ENCODE results near the gene OR5C1.
"Not testable (repeated sequence)": the region's sequence is repeated elsewhere in the genome, so short reads cannot be mapped to it uniquely, and the experiment has no call there.

The OR5C1 gene

GRCh38 chr9:122810306-122810946, 21.7 kb downstream of the OR5C1 start:
- peak; percentile 89 for DNase-seq (ENCODE audit: low spot score)

- DNase-seq (ENCODE audit: low spot score) = no peak
Observed at GRCh38 chr9:122812736-122813135, 24.0 kb downstream of the OR5C1 start.

DNA sequence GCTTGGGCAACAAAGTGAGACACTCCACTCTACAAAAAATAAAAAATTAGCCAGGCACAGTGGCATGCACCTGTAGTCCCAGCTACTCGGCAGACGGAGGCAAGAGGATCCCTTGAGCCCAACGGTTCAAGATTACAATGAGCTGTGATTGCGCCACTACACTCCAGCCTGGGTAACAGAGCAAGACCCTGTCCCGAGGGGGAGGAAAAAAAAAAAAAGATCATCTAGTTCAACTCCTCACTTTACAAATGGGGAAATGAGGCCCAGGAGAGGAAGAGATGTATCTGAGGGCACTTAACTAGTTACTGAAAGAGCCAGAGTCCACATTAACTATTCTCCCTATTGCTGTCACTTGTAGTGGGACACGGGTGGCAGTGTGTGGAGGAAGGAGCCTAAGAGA, 25.8 kb downstream of the OR5C1 start:
- DNase-seq (ENCODE audit: low spot score) = no peak

- no peak for DNase-seq (ENCODE audit: low spot score)
Observed at GRCh38 chr9:122815544-122815943, 26.8 kb downstream of the OR5C1 start.

- no peak for DNase-seq (ENCODE audit: low spot score)
Observed at GRCh38 chr9:122816163-122816867, 27.6 kb downstream of the OR5C1 start.

DNA sequence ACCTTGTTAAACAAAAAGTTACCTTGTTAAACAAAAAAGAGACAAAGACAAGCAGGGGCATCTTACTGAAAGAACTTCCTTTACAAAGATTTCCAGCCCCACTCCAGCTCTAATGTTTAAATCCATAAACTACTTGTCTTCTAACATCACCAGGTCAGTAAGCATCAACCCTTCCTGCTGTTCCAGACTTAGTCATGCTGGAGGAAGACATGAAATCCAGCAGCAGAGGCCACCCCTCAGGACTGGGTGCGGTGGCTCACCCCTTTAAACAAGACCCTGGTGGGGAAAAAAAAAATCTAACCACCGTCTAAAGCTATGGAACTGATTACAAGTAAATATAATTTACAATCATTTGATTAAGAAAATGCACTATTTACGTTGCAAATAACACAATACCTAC, 30.6 kb downstream of the OR5C1 start:
- no peak for DNase-seq (ENCODE audit: low spot score)

- DNase-seq (ENCODE audit: low spot score) = no peak
Observed at GRCh38 chr9:122819791-122820489, 31.2 kb downstream of the OR5C1 start.

DNA sequence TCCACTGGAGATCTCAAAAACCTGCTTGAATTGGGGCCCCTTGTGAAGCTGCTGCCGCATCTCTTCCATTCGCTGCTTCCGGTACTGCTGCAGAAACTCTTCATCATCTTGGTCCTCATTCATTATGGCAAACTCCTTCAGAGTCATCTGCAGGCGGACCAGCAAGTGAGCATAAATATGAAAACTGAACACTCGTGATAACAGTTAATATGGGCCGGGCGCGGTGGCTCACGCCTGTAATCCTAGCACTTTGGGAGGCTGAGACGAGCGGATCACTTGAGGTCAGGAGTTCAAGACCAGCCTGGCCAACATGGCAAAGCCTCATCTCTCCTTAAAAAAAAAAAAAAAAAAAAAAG, 31.7 kb downstream of the OR5C1 start:
- DNase-seq (ENCODE audit: low spot score) = no peak

DNA sequence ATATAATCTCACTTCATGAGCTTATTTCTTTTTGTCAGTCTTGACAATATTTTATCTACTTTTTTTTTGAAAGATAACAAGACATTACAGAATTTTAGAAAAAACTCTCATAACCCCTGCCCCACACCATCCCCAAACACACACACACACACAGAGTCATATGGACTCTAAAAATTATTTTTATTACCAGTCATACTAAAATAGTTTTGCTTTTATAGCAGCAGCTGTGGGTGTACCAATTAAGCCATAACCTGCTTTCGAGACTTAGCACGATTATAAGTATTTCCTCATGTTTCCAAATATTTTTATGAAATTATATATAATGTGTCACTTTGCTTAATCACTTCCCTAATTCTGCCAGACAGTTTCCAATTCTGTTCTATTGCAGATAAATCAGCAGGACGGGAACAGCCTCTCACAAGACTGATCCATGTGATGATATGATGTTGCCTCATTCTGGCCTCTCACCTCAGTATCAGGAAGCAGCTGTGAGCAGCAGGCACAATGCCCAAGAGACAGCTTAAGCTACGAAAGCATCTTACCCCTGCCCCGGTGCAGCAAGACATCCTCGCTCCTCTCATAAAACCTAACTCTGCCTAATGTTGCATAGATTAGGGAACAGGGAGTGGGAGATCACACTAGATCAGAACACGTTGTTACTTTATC, 32.7 kb downstream of the OR5C1 start:
- DNase-seq (ENCODE audit: low spot score) = peak; percentile 79

DNA sequence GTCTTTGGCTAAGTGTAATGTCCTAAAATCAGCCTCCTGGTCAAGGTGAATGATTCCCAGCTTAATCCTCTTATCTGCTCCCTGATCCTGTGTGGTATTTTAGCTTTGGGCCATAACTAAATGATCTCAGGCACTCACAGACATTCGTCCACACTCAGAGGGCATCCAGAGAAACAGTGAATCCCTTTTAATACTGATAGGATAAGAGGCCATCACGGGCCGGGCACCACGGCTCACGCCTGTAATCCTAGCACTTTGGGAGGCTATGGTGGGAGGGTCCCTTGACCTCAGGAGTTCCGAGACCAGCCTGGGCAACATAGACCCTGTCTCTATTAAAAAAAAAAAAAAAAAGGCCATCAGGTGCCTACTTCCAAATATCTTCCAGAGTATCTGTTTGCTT, 33.3 kb downstream of the OR5C1 start:
- no peak for DNase-seq (ENCODE audit: low spot score)

DNA sequence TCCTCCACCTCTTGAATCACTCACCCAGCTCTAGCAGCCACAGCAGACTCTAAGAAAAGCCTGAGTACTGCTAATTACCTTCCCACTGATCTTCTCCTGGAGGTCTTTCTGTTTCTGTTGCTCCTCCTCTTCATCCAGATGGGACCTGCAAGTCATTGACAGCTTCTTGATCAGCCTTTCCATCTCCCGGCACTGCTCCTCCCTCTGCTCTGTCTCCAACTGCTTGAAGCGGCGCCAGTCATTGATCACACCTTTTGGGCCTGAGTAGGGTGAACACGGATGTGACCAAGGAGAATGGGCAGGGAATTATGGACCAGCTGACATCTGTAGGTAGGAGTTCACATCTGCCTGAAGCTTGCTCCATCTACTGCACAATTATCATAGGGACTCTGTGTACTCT, 34.2 kb downstream of the OR5C1 start:
- peak; percentile 56 for DNase-seq (ENCODE audit: low spot score)

GRCh38 chr9:122827761-122828093, 39.0 kb downstream of the OR5C1 start:
- no peak for DNase-seq (ENCODE audit: low spot score)

GRCh38 chr9:122828965-122829284, 40.2 kb downstream of the OR5C1 start:
- DNase-seq (ENCODE audit: low spot score) = not testable (repeated sequence)

DNA sequence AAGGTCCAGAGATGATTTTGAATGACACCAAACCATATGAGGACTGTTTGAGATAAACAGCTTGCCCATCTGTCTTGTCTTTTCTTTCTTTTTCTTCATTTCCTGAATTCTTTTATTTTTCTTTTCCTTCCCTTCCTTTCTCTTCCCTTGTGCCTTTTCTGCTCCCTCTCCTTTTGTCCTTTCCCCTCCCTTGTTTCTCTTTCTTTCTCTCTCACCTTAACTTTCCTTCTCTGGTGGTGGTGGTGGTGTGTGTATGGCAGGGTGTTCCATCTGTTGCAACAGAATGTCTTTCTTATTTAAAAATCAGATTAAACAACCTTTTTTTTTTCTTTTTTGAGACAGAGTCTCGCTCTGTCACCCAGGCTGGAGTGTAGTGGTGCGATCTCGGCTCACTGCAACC, 43.5 kb downstream of the OR5C1 start:
- DNase-seq (ENCODE audit: low spot score) = no peak

- DNase-seq (ENCODE audit: low spot score) = no peak
Observed at GRCh38 chr9:122835313-122835731, 46.6 kb downstream of the OR5C1 start.

DNA sequence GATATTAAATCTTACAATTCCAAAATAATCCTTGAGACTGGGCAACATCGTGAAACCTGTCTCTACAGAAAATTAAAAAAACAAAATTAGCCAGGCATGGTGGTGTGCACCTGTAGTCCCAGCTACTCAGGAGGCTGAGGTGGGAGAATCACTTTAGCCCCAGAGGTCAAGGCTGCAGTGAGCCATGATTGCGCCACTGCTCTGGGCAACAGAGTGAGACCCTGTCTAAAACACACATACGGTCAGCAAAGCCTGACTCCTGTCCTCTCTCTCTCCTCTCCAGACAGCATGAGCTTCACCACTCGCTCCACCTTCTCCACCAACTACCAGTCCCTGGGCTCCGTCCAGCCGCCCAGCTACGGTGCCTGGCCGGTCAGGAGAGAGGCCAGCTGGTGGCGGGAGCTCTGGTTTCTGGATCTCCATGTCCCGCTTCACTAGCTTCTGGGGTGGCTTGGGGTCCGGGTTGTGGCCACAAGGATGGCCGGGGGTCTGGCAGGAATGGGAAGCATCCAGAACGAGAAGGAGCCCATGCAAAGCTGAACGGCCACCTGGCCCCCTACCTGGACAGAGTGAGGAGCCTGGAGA, 48.6 kb downstream of the OR5C1 start:
- no peak for DNase-seq (ENCODE audit: low spot score)

DNA sequence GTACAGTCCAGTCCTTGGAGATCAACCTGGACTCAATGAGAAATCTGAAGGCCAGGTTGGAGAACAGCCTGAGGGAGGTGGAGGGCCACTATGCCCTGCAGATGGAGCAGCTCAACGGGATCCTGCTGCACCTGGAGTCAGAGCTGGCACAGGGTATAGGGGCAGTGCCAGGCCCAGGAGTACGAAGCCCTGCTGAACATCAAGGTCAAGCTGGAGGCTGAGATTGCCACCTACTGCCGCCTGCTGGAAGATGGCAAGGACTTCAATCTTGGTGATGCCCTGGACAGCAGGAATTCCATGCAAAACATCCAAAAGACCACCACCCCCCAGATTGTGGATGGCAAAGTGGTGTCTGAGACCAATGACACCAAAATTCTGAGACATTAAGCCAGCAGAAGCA, 49.7 kb downstream of the OR5C1 start:
- DNase-seq (ENCODE audit: low spot score) = not testable (repeated sequence)

Measured in hematopoietic multipotent progenitor cell treated with erythropoietin and hydrocortisone succinate and interleukin-3 and kit ligand, for 17 days (in vitro differentiated cells).